ENCODE results near the gene SDHAF3. TPM values are rescaled to one million over a fixed set of nuclear protein-coding genes. Genes with fewer than 3 reads are reported as not detected.

SDHAF3 gene
- total RNA-seq, 2 experiments from 2014 or later, result 3.2 to 5.0 TPM

DNA sequence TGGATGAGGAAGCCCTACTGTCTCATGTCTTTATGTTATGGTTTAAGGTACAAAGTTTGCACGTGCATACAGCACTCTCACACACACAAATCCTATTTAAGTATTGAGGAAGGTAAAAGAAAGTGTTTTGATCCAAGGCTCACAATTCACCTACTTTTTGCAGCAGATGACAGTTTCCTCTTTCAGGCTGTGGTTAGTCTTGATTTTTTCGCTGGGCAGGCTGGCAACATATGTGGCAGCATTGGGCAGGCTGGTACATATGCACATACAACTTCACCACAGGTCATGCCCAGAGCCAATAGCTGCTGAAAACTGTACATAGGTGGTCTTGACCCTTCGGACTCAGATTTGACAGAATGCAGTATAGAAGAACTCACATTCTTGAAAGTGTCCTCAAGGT lies 29.1 kb upstream of the SDHAF3 start:
- no peak overlapping the region for H3K4me3 ChIP-seq (ENCODE audit: low read length)
- H3K27ac ChIP-seq (ENCODE audit: low read depth in 1 of 2, low read length in 2 of 2), result no peak overlapping the region
- intact Hi-C loops (cut with DNase I, micrococcal nuclease), result no loop called here
- no peak overlapping the region for H3K27ac Mint-ChIP-seq
- peaks cover 0 to 18% of the 10 kb centered on the region in 2 experiments for H3K27me3 ChIP-seq (ENCODE audit: control insufficient read depth in 1 of 2, insufficient read depth in 2 of 2, low read length in 2 of 2)
- no peaks in the 10 kb centered on the region for H3K4me1 Mint-ChIP-seq (ENCODE audit: low read depth)
- H3K9me3 Mint-ChIP-seq, result no peaks in the 10 kb centered on the region
- no peaks in the 10 kb centered on the region for H3K9me3 ChIP-seq (ENCODE audit: control insufficient read depth in 1 of 2, insufficient read depth in 1 of 2, low read length in 2 of 2)
- ChIA-PET POLR2A (no interaction called here), CTCF (no interaction called here)
- DNase-seq (no peak), ATAC-seq (ENCODE audit: poor library complexity) (no peak)
- H3K4me3 Mint-ChIP-seq, result no peak overlapping the region
- H3K27me3 Mint-ChIP-seq, result peaks cover 55% of the 10 kb centered on the region
- no peaks in the 10 kb centered on the region for H3K36me3 ChIP-seq (ENCODE audit: insufficient read depth, low read length)
- no peaks in the 10 kb centered on the region for H3K36me3 Mint-ChIP-seq (ENCODE audit: low read depth)
- H3K4me1 ChIP-seq (ENCODE audit: insufficient read depth, low read length), result no peaks in the 10 kb centered on the region
- TF ChIP-seq, protein P1, sequence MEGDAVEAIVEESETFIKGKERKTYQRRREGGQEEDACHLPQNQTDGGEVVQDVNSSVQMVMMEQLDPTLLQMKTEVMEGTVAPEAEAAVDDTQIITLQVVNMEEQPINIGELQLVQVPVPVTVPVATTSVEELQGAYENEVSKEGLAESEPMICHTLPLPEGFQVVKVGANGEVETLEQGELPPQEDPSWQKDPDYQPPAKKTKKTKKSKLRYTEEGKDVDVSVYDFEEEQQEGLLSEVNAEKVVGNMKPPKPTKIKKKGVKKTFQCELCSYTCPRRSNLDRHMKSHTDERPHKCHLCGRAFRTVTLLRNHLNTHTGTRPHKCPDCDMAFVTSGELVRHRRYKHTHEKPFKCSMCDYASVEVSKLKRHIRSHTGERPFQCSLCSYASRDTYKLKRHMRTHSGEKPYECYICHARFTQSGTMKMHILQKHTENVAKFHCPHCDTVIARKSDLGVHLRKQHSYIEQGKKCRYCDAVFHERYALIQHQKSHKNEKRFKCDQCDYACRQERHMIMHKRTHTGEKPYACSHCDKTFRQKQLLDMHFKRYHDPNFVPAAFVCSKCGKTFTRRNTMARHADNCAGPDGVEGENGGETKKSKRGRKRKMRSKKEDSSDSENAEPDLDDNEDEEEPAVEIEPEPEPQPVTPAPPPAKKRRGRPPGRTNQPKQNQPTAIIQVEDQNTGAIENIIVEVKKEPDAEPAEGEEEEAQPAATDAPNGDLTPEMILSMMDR (IDR thresholded peaks at IDR 0.05), result no peak

DNA sequence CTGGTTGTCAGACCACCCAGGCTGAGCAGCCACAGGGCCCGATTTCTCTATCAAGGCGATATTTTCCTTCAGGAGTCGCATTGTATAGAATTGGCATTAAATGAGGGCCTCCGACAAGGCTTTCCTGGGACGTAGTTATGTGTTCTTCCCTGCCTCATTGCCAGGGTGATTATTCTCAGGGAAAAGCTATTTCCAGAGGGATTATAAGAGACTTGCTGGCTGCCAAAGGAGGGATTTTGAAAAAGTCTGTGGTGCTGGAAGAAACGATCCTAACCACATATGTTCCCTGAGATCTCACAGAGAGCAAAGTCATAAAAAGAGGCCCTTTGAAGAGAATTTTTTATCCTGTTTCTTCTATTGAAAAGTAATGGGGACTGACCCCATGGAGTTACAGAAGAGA lies 27.7 kb upstream of the SDHAF3 start:
- no peak overlapping the region for H3K27ac ChIP-seq (ENCODE audit: low read depth in 1 of 2, low read length in 2 of 2)
- no peaks in the 10 kb centered on the region for H3K36me3 ChIP-seq (ENCODE audit: insufficient read depth, low read length)
- H3K9me3 ChIP-seq (ENCODE audit: control insufficient read depth in 1 of 2, insufficient read depth in 1 of 2, low read length in 2 of 2), result no peaks in the 10 kb centered on the region
- Mint-ChIP-seq H3K27ac (no peak overlapping the region), H3K4me1 (ENCODE audit: low read depth) (no peaks in the 10 kb centered on the region), H3K9me3 (no peaks in the 10 kb centered on the region), H3K4me3 (no peak overlapping the region), H3K27me3 (peaks cover 58% of the 10 kb centered on the region), H3K36me3 (ENCODE audit: low read depth) (no peaks in the 10 kb centered on the region)
- no peak for DNase-seq
- intact Hi-C loops (cut with DNase I, micrococcal nuclease), result no loop called here
- H3K27me3 ChIP-seq (ENCODE audit: control insufficient read depth in 1 of 2, insufficient read depth in 2 of 2, low read length in 2 of 2), result peaks cover 0 to 18% of the 10 kb centered on the region in 2 experiments
- ChIA-PET POLR2A (no interaction called here), CTCF (no interaction called here)
- TF ChIP-seq, protein P1 (IDR thresholded peaks at IDR 0.05), result no peak
- ATAC-seq (ENCODE audit: poor library complexity), result no peak
- H3K4me1 ChIP-seq (ENCODE audit: insufficient read depth, low read length), result no peaks in the 10 kb centered on the region
- no peak overlapping the region for H3K4me3 ChIP-seq (ENCODE audit: low read length)

DNA sequence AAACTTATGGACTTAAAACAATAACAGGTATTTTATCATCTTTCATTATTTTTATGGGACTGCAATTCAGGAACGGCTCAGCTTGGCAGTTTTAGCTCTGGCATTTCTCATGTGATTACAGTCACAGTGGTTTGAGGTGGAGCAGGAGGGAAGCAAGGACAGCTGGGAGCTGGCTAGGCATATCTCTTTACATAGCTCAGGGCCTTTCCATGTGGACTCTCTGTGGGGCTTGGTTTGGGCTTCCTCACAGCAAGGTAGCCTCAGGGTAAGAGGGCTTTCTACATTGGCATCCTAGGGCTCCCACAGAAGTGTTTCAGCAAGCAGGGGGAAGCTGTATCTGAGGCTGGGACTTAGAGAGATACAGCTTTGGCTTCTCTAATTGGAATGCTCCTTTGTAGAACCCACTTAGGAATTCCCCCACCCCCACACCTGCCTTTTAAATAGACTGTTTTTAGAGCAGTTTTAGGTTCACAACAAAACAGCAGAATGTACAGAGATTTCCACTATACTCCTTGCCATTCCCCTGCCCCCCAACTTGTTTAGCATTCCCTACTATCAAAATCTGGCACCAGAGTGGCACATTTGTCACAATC lies 26.6 kb upstream of the SDHAF3 start:
- no peak overlapping the region for H3K4me3 ChIP-seq (ENCODE audit: low read length)
- Mint-ChIP-seq H3K27me3 (peaks cover 54% of the 10 kb centered on the region), H3K4me1 (ENCODE audit: low read depth) (no peaks in the 10 kb centered on the region), H3K36me3 (ENCODE audit: low read depth) (no peaks in the 10 kb centered on the region), H3K9me3 (no peaks in the 10 kb centered on the region), H3K27ac (no peak overlapping the region), H3K4me3 (no peak overlapping the region)
- POLR2A ChIA-PET, result no interaction called here
- H3K36me3 ChIP-seq (ENCODE audit: insufficient read depth, low read length), result no peaks in the 10 kb centered on the region
- intact Hi-C loops (cut with DNase I, micrococcal nuclease), result no loop called here
- CTCF ChIA-PET, result no interaction called here
- H3K9me3 ChIP-seq (ENCODE audit: control insufficient read depth in 1 of 2, insufficient read depth in 1 of 2, low read length in 2 of 2), result no peaks in the 10 kb centered on the region
- H3K4me1 ChIP-seq (ENCODE audit: insufficient read depth, low read length), result no peaks in the 10 kb centered on the region
- DNase-seq, result no peak
- TF ChIP-seq, protein P1 (IDR thresholded peaks at IDR 0.05), result no peak
- ATAC-seq (ENCODE audit: poor library complexity), result no peak
- H3K27me3 ChIP-seq (ENCODE audit: control insufficient read depth in 1 of 2, insufficient read depth in 2 of 2, low read length in 2 of 2), result peaks cover 0 to 15% of the 10 kb centered on the region in 2 experiments
- H3K27ac ChIP-seq (ENCODE audit: low read depth in 1 of 2, low read length in 2 of 2), result no peak overlapping the region

Measured in CD4-positive, alpha-beta T cell (primary cell).